Suppressor macrophage (primary cell): ENCODE measurements around the gene MTRFR.
A peak's percentile ranks its signal among the peaks of the same experiment; 100 is the strongest.
"Not testable (repeated sequence)": the region's sequence is repeated elsewhere in the genome, so short reads cannot be mapped to it uniquely, and the experiment has no call there.

ENCODE experiments used
- DNase-seq, 4 experiments: peaks; one replicate each; pipeline ENCODE4 v3.0.0-alpha.2; 2020 to 2022
- total RNA-seq, 17 experiments: gene quantifications; one replicate each; lab custom pipeline; 2026; ENCODE audit warnings: mixed read lengths in 6 of 17, inconsistent platforms in 3 of 17; lab: John Stamatoyannopoulos, UW

MTRFR gene
- total RNA-seq, result 1.5 to 10.8 (median 6.6) reads per million in 17 experiments

DNA sequence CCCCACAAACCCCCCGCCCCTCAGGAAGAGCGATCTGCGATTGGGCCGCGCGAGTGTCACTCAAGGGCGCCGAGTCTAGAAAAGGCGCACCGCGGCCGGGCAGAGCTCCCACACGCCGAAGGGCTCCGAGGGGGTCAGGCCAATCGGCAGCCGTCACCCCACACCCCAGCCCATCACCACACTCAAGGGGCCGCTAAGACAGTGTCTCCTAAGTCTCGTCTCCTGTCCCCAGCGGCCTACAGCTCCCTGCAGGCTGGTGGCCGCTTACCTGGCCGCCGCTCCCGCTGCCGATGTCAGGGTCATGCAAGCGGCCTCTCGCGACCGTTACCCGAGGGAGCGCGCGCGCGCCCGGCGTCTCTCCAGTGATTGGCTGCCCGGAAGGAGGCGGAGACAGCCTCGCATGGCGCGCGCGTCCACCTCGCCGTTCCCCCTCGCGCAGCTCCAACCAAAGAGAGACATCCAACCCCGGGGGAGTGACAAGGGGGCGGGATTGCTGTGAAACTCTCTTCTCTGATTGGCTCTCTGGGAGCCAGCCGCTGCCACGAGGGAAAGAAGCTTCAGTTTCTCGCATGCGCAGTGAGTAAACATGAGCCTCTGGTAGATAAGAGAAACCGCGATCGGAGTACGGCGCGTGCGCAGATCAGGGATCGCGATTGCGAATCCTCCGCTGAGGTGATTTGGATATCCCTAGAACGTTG lies at the start of gene MTRFR, which contains the start of gene MPHOSPH9:
TSS of gene MTRFR (plus strand) at position 630 of the 698 bp plus-strand sequence. CDS start 20,239 bp downstream, outside the sequence.
TSS of gene MPHOSPH9 (minus strand) at position 335 of the 698 bp plus-strand sequence. CDS start 2,777 bp downstream, outside the sequence.
- DNase-seq, result peak; percentile 99 to 100 (median 99)

- no peak for DNase-seq
Observed at GRCh38 chr12:123187637-123188036, 45.6 kb upstream of the MTRFR start.

GRCh38 chr12:123199936-123200335 lies 33.3 kb upstream of the MTRFR start:
- DNase-seq, result no peak

GRCh38 chr12:123200414-123200813 lies 32.8 kb upstream of the MTRFR start:
- no peak for DNase-seq

GRCh38 chr12:123206794-123207193 lies 26.4 kb upstream of the MTRFR start:
- not testable (repeated sequence) for DNase-seq

GRCh38 chr12:123207815-123208214 lies 25.4 kb upstream of the MTRFR start:
- DNase-seq, result not testable (repeated sequence)

DNA sequence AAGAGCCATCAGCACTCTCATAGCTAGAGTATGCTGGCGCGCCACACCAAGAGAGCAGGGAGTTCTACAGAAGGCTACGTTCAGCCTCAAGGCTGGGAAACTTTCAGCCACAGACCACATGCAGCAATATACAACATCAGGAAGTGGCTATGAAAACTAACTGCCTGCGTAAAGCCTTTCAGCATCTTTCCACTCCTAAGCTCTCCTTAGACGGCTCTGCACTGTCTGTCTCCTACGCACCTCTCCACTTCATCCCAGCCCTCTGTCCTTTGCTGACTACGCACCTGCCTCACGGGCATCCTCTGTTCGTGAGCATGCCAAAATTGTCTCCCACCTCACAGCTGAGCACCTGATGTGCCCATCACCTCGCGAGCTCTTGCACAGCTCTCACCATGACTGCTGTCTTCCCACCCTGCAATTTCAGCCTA lies 10.0 kb upstream of the MTRFR start:
- DNase-seq, result no peak

DNA sequence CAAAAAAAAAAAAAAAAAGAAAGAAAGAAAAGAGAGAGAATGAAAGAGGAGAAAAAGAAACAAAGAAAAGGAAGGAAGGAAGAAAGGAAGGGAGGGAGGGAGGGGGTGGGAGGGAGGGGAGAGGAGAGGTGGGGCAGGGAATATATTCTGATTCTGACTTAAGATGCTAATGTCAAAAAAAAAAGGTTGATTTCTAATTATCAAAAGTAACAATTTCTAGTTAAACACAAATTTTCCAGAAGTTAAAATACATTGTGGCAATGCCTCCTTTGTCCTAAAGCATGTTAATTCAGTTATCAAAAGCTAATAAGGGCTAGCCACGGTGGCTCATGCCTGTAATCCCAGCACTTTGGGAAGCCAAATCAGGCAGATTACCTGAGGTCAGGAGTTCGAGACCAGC lies 7.8 kb upstream of the MTRFR start:
- DNase-seq, result no peak

DNA sequence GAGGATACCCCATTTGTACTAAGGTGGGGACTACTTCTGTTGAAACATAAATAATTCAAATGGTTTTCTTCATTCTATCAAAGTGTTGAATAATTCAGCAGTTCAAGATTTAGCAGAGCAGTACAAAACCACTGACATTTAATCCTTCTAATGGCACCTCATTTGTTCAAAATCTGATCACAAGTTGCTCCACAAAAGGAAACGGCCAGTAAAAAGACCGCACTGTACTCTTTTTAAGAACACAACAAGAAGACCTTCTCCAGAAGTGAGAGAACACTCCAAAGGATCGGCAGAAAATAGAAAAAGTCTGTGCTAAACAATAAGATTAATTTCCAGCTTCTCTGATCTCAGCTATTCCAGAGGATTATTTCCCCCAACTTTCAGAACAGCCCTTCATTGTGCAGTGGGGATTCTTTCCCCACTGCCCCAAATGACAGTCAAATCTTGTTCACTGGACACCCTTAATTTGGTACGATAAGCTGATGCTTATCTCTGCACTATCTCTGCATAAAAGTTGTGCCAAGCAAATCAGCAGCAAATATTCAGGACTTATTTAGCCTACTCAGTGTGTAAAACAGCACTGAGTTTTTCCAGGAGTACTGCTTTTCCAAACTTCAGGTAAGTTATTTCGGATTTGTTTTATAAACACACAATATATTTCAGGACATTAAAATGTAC lies 5.5 kb upstream of the MTRFR start:
- no peak for DNase-seq

- no peak for DNase-seq
Observed at GRCh38 chr12:123229051-123229450, 4.2 kb upstream of the MTRFR start.

DNA sequence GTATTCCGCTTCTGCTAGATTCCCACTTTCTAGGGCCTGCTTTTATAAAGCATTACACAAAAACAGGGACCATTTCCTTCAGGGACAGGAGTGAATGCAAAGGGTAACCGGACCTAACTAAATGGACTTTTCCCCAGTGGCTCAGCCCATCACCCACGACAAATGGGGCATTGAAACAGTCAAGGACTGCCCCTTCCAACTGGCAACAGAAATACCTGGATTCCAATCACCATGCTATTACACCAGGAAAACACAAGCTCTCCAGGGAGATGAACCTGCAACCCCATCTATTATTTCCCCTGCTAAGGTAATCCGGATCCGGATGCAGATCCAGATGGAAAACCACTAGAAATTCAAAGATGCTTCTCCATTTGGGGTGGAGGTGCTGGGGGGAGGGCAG lies 1.3 kb upstream of the MTRFR start:
- no peak for DNase-seq

- no peak for DNase-seq
Observed at GRCh38 chr12:123232472-123232806, 797 bp upstream of the MTRFR start.

DNA sequence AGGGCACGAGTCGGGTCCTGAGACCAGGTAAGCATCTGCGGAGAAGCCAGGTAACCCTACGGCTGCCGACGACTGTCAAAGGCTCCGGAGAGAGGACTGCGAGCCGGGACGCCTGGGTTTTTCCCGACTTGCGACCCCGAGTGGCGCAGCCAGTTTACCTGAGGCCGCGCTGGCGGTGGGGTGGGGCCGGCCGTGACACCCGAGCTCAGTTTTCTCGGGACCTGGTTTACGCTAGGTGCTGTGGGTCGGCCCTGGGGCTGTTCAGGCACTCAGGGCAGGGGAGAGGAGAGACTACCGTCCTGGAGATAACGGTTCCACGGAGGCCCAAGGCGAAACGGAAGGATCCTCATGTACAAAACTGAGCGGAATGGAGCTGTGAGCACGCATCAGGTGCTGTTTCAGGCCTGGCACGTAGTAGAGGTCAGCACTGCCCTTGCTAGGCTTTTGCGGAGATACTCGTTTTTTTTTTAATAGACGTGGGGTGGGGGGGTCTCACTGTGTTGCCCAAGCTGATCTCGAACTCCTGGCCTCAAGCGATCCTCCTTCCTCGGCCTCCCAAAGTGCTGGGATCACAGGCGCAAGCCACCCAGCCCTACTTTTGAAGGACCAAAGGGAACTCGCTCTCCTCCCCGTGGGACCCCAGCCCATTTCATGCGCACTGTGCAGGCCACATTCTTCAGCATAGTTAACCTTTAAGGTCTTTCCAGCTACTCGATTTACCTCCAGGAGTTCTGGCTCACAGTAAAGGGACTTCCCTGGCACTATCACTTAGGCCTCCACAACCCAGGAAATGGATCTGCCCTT lies 471 bp downstream of the MTRFR start:
- DNase-seq, result peak in 3 of 4 experiments; percentile 26 to 42 (median 31)

- peak; percentile 69 to 81 (median 78) for DNase-seq
Observed at GRCh38 chr12:123237646-123238329, 4.6 kb downstream of the MTRFR start.

DNA sequence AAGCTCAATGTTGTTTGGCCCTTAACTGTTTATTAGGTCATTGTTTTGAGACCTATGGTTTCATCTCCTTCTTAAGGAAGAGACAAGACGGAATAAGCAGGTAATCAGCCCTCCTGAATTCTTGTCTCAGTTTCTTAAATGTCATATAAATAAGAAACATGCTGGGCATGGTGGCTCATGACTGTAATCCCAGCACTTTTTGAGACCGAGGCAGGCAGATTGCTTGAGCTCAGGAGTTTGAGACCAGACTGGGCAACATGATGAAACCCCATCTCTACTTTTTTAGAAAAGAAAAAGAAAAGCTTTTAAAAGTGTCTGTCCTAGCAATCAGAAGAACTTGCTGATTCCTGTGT lies 5.1 kb downstream of the MTRFR start:
- DNase-seq, result no peak

GRCh38 chr12:123238961-123239360 lies 5.7 kb downstream of the MTRFR start:
- DNase-seq, result no peak

- peak; percentile 24 to 55 (median 39) for DNase-seq
Observed at GRCh38 chr12:123242116-123242904, 9.1 kb downstream of the MTRFR start.

DNA sequence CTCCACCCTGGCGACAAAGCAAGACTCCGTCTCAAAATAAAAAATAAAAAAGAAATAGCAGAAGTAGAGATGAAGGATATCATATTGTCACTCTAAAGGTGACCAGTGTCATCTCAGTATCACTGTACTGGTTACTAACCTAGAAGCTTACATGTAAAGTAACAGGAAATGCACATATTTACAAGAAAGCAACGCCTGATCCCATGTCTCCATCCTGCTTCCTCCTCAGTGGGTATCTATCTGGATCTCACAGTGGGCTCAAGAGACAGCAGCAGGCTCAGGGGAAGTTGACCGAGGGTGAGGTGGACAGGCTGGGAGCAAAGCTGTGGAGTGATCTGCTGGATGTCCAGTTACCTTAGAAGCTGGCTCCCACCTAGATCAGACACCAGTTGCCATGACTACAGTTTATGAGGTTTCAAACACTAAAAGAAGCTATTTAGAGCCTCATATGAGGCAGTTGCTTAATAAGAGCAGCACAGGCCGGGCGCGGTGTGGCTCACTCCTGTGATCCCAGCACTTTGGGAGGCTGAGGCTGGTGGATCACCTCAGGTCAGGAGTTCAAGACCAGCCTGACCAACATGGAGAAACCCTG lies 10.5 kb downstream of the MTRFR start:
- no peak for DNase-seq

GRCh38 chr12:123245678-123246077 lies 12.4 kb downstream of the MTRFR start:
- no peak for DNase-seq

GRCh38 chr12:123248129-123248528 lies 14.9 kb downstream of the MTRFR start:
- DNase-seq, result not testable (repeated sequence)

- not testable (repeated sequence) for DNase-seq
Observed at GRCh38 chr12:123248996-123249741, 15.9 kb downstream of the MTRFR start.
